Measurements from ENCODE around the gene ZNF609.

ZNF609 gene

GRCh38 chr15:64712353-64712752 is 252.0 kb downstream of the ZNF609 start:
- TF ChIP-seq CTCF (IDR thresholded peaks at IDR 0.05; ENCODE audit: low read depth, low read length) = no peak
- TF ChIP-seq EZH2phosphoT487 (IDR thresholded peaks at IDR 0.05; ENCODE audit: low read depth) = no peak
- no peaks in the 10 kb centered on the region for H4K20me1 ChIP-seq (ENCODE audit: insufficient read depth, low read length)
- H3K27me3 ChIP-seq (ENCODE audit: low read depth, low read length) = no peaks in the 10 kb centered on the region
- H3K27ac ChIP-seq (ENCODE audit: low read length) = no peak overlapping the region
- no peaks in the 10 kb centered on the region for H3K4me1 ChIP-seq (ENCODE audit: low read length)
- H3K36me3 ChIP-seq (replicated peaks; ENCODE audit: low read depth, low read length) = no peaks in the 10 kb centered on the region
- no peaks in the 10 kb centered on the region for H3K79me2 ChIP-seq (ENCODE audit: low read length)
- H2AFZ ChIP-seq (ENCODE audit: low read depth, low read length) = no peak overlapping the region
- H3K4me3 ChIP-seq (ENCODE audit: low read length) = no peak overlapping the region
- H3K9ac ChIP-seq (ENCODE audit: low read length) = no peak overlapping the region
- no peaks in the 10 kb centered on the region for H3K9me3 ChIP-seq (ENCODE audit: insufficient read depth, low read length)
- H3K4me2 ChIP-seq (ENCODE audit: low read length) = no peak overlapping the region

GRCh38 chr15:64713592-64713991 is 253.2 kb downstream of the ZNF609 start:
- Histone ChIP-seq H3K4me1 (ENCODE audit: low read length) (no peaks in the 10 kb centered on the region), H3K9ac (ENCODE audit: low read length) (no peak overlapping the region), H2AFZ (ENCODE audit: low read depth, low read length) (no peak overlapping the region), H3K27me3 (ENCODE audit: low read depth, low read length) (no peaks in the 10 kb centered on the region), H3K79me2 (ENCODE audit: low read length) (no peaks in the 10 kb centered on the region), H3K9me3 (ENCODE audit: insufficient read depth, low read length) (no peaks in the 10 kb centered on the region), H3K4me3 (ENCODE audit: low read length) (no peak overlapping the region), H4K20me1 (ENCODE audit: insufficient read depth, low read length) (no peaks in the 10 kb centered on the region), H3K27ac (ENCODE audit: low read length) (no peak overlapping the region), H3K36me3 (replicated peaks; ENCODE audit: low read depth, low read length) (no peaks in the 10 kb centered on the region), H3K4me2 (ENCODE audit: low read length) (no peak overlapping the region)
- TF ChIP-seq EZH2phosphoT487 (IDR thresholded peaks at IDR 0.05; ENCODE audit: low read depth) (no peak), CTCF (IDR thresholded peaks at IDR 0.05; ENCODE audit: low read depth, low read length) (no peak)

- TF ChIP-seq EZH2phosphoT487 (IDR thresholded peaks at IDR 0.05; ENCODE audit: low read depth) = no peak
- no peak for TF ChIP-seq CTCF (IDR thresholded peaks at IDR 0.05; ENCODE audit: low read depth, low read length)
- H2AFZ ChIP-seq (ENCODE audit: low read depth, low read length) = no peak overlapping the region
- H3K36me3 ChIP-seq (replicated peaks; ENCODE audit: low read depth, low read length) = no peaks in the 10 kb centered on the region
- no peaks in the 10 kb centered on the region for H3K27me3 ChIP-seq (ENCODE audit: low read depth, low read length)
- H4K20me1 ChIP-seq (ENCODE audit: insufficient read depth, low read length) = no peaks in the 10 kb centered on the region
- no peak overlapping the region for H3K9ac ChIP-seq (ENCODE audit: low read length)
- no peaks in the 10 kb centered on the region for H3K4me1 ChIP-seq (ENCODE audit: low read length)
- H3K79me2 ChIP-seq (ENCODE audit: low read length) = no peaks in the 10 kb centered on the region
- no peaks in the 10 kb centered on the region for H3K9me3 ChIP-seq (ENCODE audit: insufficient read depth, low read length)
- H3K27ac ChIP-seq (ENCODE audit: low read length) = no peak overlapping the region
- no peak overlapping the region for H3K4me3 ChIP-seq (ENCODE audit: low read length)
- no peak overlapping the region for H3K4me2 ChIP-seq (ENCODE audit: low read length)
Measured at GRCh38 chr15:64716452-64716851, 256.1 kb downstream of the ZNF609 start.

- Histone ChIP-seq H3K4me1 (ENCODE audit: low read length) (no peaks in the 10 kb centered on the region), H4K20me1 (ENCODE audit: insufficient read depth, low read length) (no peaks in the 10 kb centered on the region), H3K27ac (ENCODE audit: low read length) (no peak overlapping the region), H3K4me3 (ENCODE audit: low read length) (no peak overlapping the region), H3K27me3 (ENCODE audit: low read depth, low read length) (no peaks in the 10 kb centered on the region), H3K9ac (ENCODE audit: low read length) (no peak overlapping the region), H3K79me2 (ENCODE audit: low read length) (no peaks in the 10 kb centered on the region), H3K36me3 (replicated peaks; ENCODE audit: low read depth, low read length) (no peaks in the 10 kb centered on the region), H3K4me2 (ENCODE audit: low read length) (no peak overlapping the region), H3K9me3 (ENCODE audit: insufficient read depth, low read length) (no peaks in the 10 kb centered on the region), H2AFZ (ENCODE audit: low read depth, low read length) (no peak overlapping the region)
- TF ChIP-seq CTCF (IDR thresholded peaks at IDR 0.05; ENCODE audit: low read depth, low read length) (no peak), EZH2phosphoT487 (IDR thresholded peaks at IDR 0.05; ENCODE audit: low read depth) (no peak)
Measured at GRCh38 chr15:64717130-64717529, 256.8 kb downstream of the ZNF609 start.
